Smooth muscle cell of the brain vasculature (primary cell): ENCODE data around the gene MAP2K6.

ENCODE experiments used
- DNase-seq: peaks from one replicate; pipeline ENCODE4 v3.0.0-alpha.2; 2012; ENCODE audit warnings: low read depth, low spot score

MAP2K6 gene

DNA sequence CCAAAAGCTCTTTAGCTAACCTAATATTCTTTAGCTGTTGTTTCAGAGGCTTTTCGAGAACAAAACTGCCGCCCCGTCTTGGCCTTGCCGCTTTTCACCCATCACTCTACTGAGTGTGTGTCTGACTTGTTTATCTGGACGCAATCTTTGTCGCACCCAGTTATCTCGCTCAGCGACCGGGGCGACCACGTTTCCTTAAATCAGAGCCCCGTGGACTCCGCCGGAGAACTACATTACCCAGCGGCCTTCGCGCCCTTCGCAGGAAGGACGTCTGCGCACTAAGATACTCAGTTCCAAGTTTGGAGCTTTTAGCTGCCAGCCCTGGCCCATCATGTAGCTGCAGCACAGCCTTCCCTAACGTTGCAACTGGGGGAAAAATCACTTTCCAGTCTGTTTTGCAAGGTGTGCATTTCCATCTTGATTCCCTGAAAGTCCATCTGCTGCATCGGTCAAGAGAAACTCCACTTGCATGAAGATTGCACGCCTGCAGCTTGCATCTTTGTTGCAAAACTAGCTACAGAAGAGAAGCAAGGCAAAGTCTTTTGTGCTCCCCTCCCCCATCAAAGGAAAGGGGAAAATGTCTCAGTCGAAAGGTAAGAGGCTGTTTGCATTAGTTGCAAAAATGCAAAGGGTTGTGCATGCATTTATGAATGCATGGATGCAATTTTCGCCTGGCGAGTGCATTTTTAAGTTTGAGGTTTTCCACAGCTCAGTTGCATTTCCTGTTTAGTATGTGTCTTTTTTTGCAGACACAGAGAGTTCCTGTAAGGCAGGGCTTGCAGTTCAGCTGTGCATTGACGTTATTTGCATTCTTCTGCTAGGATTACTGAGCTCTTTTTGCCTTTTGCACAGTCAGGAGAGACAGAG is at the start of gene MAP2K6:
MAP2K6 (plus strand) TSS at position 290 of the 867 bp plus-strand sequence; CDS start at position 578, 288 bp downstream.
- no peak for DNase-seq

GRCh38 chr17:69367298-69367697 is 47.2 kb upstream of the MAP2K6 start:
- DNase-seq, result no peak

GRCh38 chr17:69373069-69373468 is 41.4 kb upstream of the MAP2K6 start:
- DNase-seq, result no peak

GRCh38 chr17:69375229-69375628 is 39.3 kb upstream of the MAP2K6 start:
- DNase-seq, result no peak

GRCh38 chr17:69388822-69389442 is 25.6 kb upstream of the MAP2K6 start:
- DNase-seq, result no peak

DNA sequence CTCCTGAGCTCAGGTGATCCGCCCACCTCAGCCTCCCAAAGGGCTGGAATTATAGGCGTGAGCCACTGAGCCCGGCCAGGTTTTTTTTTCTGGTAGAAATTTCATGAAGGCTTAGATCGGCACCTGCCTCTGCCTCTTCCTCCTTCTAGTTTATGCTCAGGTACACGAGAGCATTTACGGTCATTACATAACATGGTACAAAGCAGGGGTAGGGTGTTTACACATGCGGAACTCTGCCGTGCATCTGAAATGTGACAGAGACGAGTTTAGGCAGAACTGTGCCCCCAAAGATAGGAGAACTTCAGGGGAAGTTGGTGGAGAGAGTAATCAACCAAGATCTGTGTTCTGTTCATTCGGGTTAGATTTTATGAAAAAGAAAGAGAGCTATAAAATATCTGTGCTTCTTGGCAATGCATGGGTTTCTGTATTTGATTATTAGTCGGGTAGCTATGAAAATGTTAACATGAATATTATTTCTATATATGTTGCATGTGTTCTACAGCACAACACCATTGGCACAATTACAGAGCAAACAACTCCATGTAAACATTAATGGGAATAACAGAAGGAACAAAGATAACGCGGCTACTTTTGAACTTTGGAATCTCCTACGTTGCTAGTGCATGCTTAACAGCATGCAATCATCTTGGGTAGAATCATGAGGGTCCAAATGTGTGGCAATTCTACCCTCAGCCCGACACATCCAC is 23.5 kb upstream of the MAP2K6 start:
- DNase-seq, result no peak

GRCh38 chr17:69401251-69401650 is 13.2 kb upstream of the MAP2K6 start:
- no peak for DNase-seq

DNA sequence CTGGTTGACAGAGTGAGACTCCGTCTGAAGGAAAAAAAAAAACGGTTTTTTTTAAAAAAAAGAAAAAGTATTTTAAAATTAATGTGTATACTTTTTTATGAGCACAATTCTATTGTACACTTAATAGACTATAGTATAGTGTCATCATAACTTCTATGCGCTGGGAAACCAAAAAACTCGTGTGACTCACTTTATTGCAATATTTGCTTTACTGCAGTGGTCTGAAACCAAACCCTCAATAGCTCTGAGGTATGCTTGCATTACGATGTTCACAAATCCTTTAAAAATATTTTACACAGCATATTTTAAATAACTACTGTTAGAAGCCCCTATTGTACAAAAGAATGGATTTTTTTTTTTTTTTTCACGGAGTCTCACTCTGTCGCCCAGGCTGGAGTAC is 12.4 kb upstream of the MAP2K6 start:
- DNase-seq, result no peak

DNA sequence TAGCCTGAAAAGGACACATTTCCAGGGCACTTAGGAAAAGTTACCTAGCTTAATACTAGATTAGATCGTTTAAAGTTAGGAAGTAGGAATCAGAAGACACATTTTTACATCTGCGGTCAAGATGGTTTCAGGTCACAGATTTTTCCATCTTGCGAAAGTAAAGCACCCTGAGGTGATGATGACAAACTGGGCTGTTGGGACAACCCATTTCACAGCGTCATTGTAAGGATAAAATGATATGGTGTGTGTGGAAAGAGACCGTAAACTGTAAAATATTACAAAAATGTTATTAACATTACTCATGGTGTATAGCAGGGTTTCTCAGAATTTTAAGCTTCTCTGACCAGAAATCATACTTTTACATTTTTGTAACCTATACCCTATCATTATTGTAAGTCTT is 10.1 kb upstream of the MAP2K6 start:
- no peak for DNase-seq

DNA sequence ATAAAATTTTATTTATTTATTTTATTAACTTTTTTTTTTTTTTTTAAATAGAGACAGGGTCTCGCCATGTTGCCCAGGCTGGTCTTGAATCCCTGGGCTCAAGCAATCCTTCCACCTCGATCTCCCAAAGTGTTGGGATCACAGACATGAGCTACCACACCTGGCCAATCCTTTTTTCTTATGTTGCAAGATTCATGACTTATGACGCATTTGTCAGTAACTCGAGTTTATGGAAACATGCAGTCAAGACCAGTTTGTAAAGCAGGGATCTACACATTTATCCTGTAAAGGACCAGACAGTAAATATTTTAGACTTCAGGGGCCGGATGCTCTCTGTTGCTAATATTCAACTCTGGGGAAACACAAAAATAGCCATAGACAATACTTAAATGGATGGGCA is 9.4 kb upstream of the MAP2K6 start:
- no peak for DNase-seq

DNA sequence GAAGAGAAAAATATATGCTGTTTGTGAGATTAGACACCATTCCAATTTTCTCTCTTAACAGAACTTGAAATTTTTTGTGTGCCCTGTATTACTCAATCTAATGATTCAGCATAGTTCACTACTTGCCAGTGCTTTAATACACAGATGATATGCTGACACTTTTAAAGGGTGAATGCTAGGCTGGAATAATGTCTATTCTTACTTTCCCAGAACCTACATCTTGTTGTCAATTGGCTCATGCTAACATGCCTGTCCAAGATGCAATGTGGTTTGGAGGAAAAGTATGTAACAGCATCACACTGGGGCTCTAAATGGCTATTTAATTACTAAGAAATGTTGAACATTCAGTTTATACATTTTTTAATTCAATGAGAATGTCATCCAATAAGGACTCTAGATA is 7.6 kb upstream of the MAP2K6 start:
- no peak for DNase-seq

DNA sequence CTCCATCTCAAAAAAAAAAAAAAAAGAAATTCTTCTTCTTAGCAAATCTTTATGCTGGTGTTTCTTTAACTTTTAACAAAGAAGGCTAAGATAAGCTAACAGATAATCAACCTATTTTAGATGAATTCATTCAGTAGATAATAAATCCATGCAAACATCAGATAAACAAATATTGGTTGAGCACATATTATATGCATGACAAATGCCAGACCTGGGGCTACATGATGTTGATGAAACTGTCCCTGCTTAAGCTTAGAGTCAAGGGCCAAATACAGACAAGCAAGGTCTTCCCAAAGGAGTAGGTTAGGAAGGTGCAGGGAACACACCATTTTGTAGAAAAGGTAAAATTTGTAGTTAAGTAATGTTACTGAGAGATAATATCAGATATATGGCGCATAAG is 6.7 kb upstream of the MAP2K6 start:
- DNase-seq, result no peak

GRCh38 chr17:69410671-69411070 is 3.8 kb upstream of the MAP2K6 start:
- no peak for DNase-seq

- DNase-seq, result no peak
These were observed 2.7 kb upstream of the MAP2K6 start for GRCh38 chr17:69411766-69412165.

GRCh38 chr17:69412251-69412671 is 2.2 kb upstream of the MAP2K6 start:
- no peak for DNase-seq

GRCh38 chr17:69415431-69415830 is 934 bp downstream of the MAP2K6 start:
- DNase-seq, result no peak

GRCh38 chr17:69417545-69418483 is 3.3 kb downstream of the MAP2K6 start:
- no peak for DNase-seq

GRCh38 chr17:69418535-69418934 is 4.0 kb downstream of the MAP2K6 start:
- no peak for DNase-seq

DNA sequence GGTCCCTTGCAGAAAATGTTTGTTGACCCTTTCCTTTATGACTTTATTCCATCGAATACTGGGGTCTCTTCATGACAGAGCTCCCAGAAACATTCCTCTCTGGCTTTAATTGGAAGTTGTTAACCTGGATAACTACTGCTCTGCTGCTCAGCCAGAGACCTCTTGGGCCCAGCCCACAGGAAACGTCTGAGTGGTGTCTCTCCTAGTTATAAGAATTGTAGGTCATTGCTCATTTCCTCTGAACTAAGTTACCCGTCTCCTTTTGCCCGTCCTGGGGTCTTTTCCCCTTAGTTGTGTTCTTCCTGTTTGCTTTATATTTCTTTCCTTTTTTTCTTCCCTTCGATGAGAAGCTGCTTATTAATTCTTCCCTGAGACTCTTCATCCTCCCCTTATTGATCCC is 9.0 kb downstream of the MAP2K6 start:
- no peak for DNase-seq

DNA sequence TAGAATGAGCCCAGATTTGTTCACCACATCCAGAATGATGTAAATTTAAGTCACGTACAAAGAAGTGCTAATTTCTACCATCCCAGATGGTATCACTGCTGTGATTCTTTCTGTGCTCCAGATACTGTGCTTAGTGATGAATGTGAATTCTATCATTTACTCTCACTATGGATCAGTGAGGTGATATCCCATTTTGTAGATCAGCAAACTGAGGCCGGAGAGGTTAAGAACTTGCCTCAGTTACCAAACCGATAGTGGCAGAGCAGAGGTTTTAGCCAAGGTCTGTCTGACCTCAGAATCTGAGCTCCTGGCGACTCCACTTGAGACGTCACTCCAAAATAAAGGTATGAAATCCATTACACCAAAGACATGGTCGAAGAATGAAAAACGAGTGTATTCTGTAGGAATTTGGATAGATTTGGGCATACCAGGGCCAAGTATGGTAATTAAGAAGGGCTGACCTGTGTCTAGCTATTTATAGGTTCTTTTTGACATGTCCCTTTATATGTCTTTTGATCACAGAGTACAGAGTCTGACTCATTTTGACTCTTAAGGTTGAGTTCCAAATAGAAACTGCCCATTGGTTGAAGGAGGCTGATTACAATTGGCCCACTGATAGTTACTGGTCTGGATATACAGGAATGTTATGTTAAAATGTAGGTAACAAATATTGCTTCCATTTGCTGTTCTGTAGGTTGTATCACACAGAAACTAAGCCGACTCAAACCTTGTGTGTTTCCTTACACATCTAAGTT is 10.0 kb downstream of the MAP2K6 start:
- no peak for DNase-seq

DNA sequence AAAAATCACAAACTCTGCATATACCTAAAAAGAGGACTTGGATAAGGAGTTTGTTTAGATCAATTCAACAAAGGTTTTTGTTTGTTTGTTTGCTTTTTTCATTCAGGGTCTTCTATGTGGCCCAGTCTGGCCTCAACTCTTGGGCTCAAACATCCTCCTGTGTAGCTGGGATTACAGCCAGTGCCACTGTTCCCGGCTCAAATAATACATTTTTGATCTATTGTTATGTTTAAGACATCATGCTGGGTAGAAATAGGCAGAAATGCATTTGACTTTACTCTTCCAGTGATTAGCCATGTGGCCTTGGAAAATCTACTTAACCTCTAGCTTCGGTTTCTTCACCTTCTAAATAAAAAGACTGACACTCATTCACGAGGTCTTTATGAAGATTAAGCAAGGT is 11.5 kb downstream of the MAP2K6 start:
- no peak for DNase-seq
